ENCODE data around the gene FGFR4. TPM values are rescaled to one million over a fixed set of nuclear protein-coding genes. Genes with fewer than 3 reads are reported as not detected.
"Not testable (repeated sequence)": the region's sequence is repeated elsewhere in the genome, so short reads cannot be mapped to it uniquely, and the experiment has no call there.

The FGFR4 gene
- total RNA-seq, 3 donors from 2014 or later (not counting 1 experiment from before 2014, with no cell fraction given), result 0.72 to 1.5 (median 1.3) TPM

DNA sequence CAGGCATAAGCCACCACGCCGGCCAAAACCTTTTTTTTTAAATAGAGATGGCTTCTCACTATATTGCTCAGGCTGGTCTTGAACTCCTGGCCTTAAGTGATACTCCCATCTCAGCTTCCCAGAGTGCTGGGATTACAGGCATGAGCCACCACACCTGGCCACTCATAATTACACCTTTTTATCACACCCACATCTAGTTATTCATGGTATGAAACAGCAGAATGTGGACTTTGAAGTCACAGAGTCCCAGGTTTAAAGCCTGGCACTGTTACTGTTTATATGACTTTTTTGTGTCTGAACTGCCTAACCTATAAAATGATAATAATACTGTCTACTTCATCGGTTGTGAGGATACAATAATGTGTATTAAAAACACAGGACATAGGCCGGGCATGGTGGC is 41.1 kb upstream of the FGFR4 start:
- H3K4me1 Mint-ChIP-seq, result peaks cover 0 to 4% of the 10 kb centered on the region in 2 donors
- DNase-seq (no peak), ATAC-seq (no peak)
- no peaks in the 10 kb centered on the region for H3K9me3 ChIP-seq (ENCODE audit: control insufficient read depth, insufficient read depth, low read length)
- H3K4me3 Mint-ChIP-seq, result no peak overlapping the region
- intact Hi-C loops (cut with micrococcal nuclease), result no loop called here
- H3K27ac ChIP-seq (ENCODE audit: low read length), result no peak overlapping the region
- WGBS (ENCODE audit: insufficient coverage), result 96% methylated on average over 4 of the region's 4 CpGs
- H3K27me3 Mint-ChIP-seq (ENCODE audit: low read depth in 2 of 2), result no peaks in the 10 kb centered on the region
- TF ChIP-seq, protein P1, sequence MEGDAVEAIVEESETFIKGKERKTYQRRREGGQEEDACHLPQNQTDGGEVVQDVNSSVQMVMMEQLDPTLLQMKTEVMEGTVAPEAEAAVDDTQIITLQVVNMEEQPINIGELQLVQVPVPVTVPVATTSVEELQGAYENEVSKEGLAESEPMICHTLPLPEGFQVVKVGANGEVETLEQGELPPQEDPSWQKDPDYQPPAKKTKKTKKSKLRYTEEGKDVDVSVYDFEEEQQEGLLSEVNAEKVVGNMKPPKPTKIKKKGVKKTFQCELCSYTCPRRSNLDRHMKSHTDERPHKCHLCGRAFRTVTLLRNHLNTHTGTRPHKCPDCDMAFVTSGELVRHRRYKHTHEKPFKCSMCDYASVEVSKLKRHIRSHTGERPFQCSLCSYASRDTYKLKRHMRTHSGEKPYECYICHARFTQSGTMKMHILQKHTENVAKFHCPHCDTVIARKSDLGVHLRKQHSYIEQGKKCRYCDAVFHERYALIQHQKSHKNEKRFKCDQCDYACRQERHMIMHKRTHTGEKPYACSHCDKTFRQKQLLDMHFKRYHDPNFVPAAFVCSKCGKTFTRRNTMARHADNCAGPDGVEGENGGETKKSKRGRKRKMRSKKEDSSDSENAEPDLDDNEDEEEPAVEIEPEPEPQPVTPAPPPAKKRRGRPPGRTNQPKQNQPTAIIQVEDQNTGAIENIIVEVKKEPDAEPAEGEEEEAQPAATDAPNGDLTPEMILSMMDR (IDR thresholded peaks at IDR 0.05), result no peak
- peaks cover 44% of the 10 kb centered on the region for H3K36me3 ChIP-seq (ENCODE audit: control insufficient read depth, insufficient read depth, low read length)
- H3K4me3 ChIP-seq (ENCODE audit: low read length), result no peak overlapping the region
- no peaks in the 10 kb centered on the region for H3K4me1 ChIP-seq (ENCODE audit: control insufficient read depth, insufficient read depth, low read length)
- no peaks in the 10 kb centered on the region for H3K27me3 ChIP-seq (ENCODE audit: control insufficient read depth, insufficient read depth, low read length)
- H3K9me3 Mint-ChIP-seq, result no peaks in the 10 kb centered on the region
- H3K27ac Mint-ChIP-seq, result no peak overlapping the region
- peaks cover 9% of the 10 kb centered on the region for H3K36me3 Mint-ChIP-seq

DNA sequence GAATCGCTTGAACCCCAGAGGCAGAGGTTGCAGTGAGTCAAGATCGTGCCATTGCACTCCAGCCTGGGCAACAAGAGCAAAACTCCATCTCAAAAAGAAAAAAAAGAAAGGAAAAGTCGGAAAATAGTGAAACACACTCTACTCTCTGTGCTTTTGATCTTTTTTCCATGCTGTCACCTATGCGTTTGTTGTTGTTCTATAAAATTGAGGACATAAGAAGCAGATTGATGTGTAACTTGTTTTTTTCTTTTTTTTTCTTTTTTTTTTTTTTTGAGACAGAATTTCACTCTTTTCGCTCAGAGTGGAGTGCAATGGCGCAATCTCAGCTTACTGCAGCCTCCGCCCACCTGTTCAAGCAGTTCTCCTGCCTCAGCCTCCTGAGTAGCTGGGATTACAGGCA is 38.2 kb upstream of the FGFR4 start:
- WGBS (ENCODE audit: insufficient coverage), result 97% methylated on average over 5 of the region's 7 CpGs
- H3K27me3 ChIP-seq (ENCODE audit: control insufficient read depth, insufficient read depth, low read length); intact Hi-C loops (cut with micrococcal nuclease); H3K4me1 Mint-ChIP-seq; DNase-seq; H3K4me1 ChIP-seq (ENCODE audit: control insufficient read depth, insufficient read depth, low read length); ATAC-seq; H3K4me3 Mint-ChIP-seq; H3K36me3 Mint-ChIP-seq; H3K4me3 ChIP-seq (ENCODE audit: low read length); H3K27me3 Mint-ChIP-seq (ENCODE audit: low read depth in 2 of 2); H3K9me3 Mint-ChIP-seq; H3K27ac Mint-ChIP-seq; H3K27ac ChIP-seq (ENCODE audit: low read length); H3K9me3 ChIP-seq (ENCODE audit: control insufficient read depth, insufficient read depth, low read length): not testable (repeated sequence)
- H3K36me3 ChIP-seq (ENCODE audit: control insufficient read depth, insufficient read depth, low read length), result peaks cover 42% of the 10 kb centered on the region

DNA sequence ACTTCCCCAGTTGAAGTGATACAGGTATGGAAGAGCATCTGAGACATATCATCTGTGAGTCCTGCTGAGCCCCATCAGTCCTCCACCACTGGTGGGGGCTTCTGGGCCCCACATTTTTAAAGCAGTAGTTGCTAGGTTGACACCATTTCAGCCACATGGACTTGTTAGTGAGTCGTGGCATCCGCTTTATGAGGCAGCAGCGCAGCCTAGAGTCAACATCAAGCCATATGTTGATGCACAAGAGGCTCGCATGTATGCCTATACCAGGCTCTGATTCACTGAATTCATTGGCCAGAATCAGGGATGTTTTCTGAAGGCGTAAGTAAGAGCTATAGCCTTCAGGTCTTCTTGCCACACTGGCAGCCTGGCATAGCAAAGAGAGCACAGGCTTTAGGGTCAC is 37.4 kb upstream of the FGFR4 start:
- Mint-ChIP-seq H3K27me3 (ENCODE audit: low read depth in 2 of 2) (no peaks in the 10 kb centered on the region), H3K36me3 (no peaks in the 10 kb centered on the region), H3K9me3 (no peaks in the 10 kb centered on the region), H3K4me1 (no peaks in the 10 kb centered on the region), H3K4me3 (no peak overlapping the region), H3K27ac (no peak overlapping the region)
- Histone ChIP-seq H3K36me3 (ENCODE audit: control insufficient read depth, insufficient read depth, low read length) (peaks cover 37% of the 10 kb centered on the region), H3K4me1 (ENCODE audit: control insufficient read depth, insufficient read depth, low read length) (no peaks in the 10 kb centered on the region), H3K27ac (ENCODE audit: low read length) (no peak overlapping the region), H3K27me3 (ENCODE audit: control insufficient read depth, insufficient read depth, low read length) (no peaks in the 10 kb centered on the region), H3K9me3 (ENCODE audit: control insufficient read depth, insufficient read depth, low read length) (no peaks in the 10 kb centered on the region), H3K4me3 (ENCODE audit: low read length) (no peak overlapping the region)
- peak in 1 of 2 donors; percentile 17 for DNase-seq
- no peak for ATAC-seq
- 96% methylated on average over 5 of the region's 5 CpGs for WGBS (ENCODE audit: insufficient coverage)
- TF ChIP-seq, protein P1 (IDR thresholded peaks at IDR 0.05), result no peak
- intact Hi-C loops (cut with micrococcal nuclease), result no loop called here

DNA sequence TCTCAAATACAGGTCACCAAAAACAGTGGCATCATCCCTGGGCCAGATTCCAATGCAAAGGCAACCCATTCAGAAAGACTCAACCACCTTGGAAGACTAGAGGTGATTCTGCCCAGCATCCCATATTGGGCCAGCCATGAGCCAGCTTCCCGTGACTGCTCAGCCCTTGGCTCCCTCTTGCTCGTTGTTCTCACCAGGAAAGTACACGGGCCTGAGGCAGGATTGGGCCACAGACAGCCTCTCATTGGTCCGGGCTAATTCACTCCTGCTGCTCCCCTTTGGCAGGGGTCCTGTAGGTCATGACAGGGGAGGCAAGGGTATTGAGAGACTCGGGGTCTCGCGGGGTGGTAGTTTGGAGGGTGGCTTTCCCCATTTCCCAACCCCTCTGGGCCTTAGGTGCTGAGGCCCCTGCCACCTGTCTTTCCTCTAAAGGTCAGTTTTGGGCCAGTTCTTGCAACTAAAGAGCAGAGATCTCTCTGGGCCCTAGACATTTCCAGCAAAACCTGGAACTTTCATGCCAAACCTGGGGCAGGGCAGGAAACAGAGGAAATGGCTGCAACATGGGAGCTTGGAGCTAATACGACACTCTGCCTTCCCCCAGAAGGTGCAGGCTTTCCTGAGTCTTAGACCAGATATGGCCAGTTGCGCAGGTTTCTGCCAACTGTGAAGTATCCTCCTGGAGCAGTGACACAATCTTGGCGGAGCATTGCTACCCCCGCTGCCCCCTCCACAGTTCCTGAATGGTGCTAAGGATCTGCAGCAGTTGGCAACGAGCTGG is 22.0 kb upstream of the FGFR4 start:
- TF ChIP-seq, protein P1 (IDR thresholded peaks at IDR 0.05), result no peak
- no peak overlapping the region for H3K27ac ChIP-seq (ENCODE audit: low read length)
- no peaks in the 10 kb centered on the region for H3K9me3 ChIP-seq (ENCODE audit: control insufficient read depth, insufficient read depth, low read length)
- Mint-ChIP-seq H3K27me3 (ENCODE audit: low read depth in 2 of 2) (no peaks in the 10 kb centered on the region), H3K36me3 (no peaks in the 10 kb centered on the region), H3K4me3 (no peak overlapping the region), H3K4me1 (no peaks in the 10 kb centered on the region), H3K27ac (no peak overlapping the region), H3K9me3 (no peaks in the 10 kb centered on the region)
- intact Hi-C loops (cut with micrococcal nuclease), result no loop called here
- peaks cover 29% of the 10 kb centered on the region for H3K36me3 ChIP-seq (ENCODE audit: control insufficient read depth, insufficient read depth, low read length)
- DNase-seq (no peak), ATAC-seq (no peak)
- no peaks in the 10 kb centered on the region for H3K27me3 ChIP-seq (ENCODE audit: control insufficient read depth, insufficient read depth, low read length)
- no peaks in the 10 kb centered on the region for H3K4me1 ChIP-seq (ENCODE audit: control insufficient read depth, insufficient read depth, low read length)
- over 99% methylated on average over 9 of the region's 12 CpGs for WGBS (ENCODE audit: insufficient coverage)
- H3K4me3 ChIP-seq (ENCODE audit: low read length), result no peak overlapping the region

Data from natural killer cell (primary cell).